H1 (cell line): ENCODE results near the gene R3HCC1L. TPM values are rescaled to one million over a fixed set of nuclear protein-coding genes. Genes with fewer than 3 reads are reported as not detected.

Source experiments
- CTCF ChIA-PET: fragments of 300-600 bp; sonication (Branson Sonifier 250); formaldehyde crosslinking; loops from one replicate; lab custom pipeline; 2021; ENCODE audit not compliant: partially characterized antibody; lab: Charles Lee
- POLR2A ChIA-PET: fragments of 300-600 bp; sonication (Branson Sonifier 250); formaldehyde crosslinking; loops from one replicate; lab custom pipeline; 2021; ENCODE audit warnings: inconsistent platforms; ENCODE audit not compliant: partially characterized antibody; lab: Charles Lee
- DNase-seq, 2 experiments: peaks; one replicate each; pipeline versions ENCODE4 v3.0.0 to v3.0.0-alpha.2; 2010 to 2022; ENCODE audit warnings: low spot score in 2 of 2, low read depth in 1 of 2, mixed read lengths in 1 of 2
- FAIRE-seq: peaks from 2 replicates; lab custom pipeline; 2011; peaks lifted over from hg19 to GRCh38; lab: Jason Lieb, UNC
- H2AFZ ChIP-seq: 2 replicates; pipeline ENCODE4 v1.8.1; 2012; ENCODE audit warnings: low read length, inconsistent platforms
- H2AK5ac ChIP-seq: 2 replicates; pipeline ENCODE4 v1.6.1; 2013; ENCODE audit warnings: low read depth, low read length
- H2BK120ac ChIP-seq: replicated peaks from 2 replicates; pipeline ENCODE3; 2013; ENCODE audit warnings: low read depth, low read length, inconsistent platforms
- H2BK12ac ChIP-seq: 2 replicates; pipeline ENCODE4 v1.6.1; 2013; ENCODE audit warnings: low read depth, low read length
- H2BK15ac ChIP-seq: 2 replicates; pipeline ENCODE4 v1.6.1; 2013; ENCODE audit warnings: low read length
- H2BK20ac ChIP-seq: 2 replicates; pipeline ENCODE4 v1.6.1; 2013; ENCODE audit warnings: low read length
- H2BK5ac ChIP-seq: 2 replicates; pipeline ENCODE4 v1.6.1; 2013; ENCODE audit warnings: low read depth, low read length
- H3K14ac ChIP-seq: 2 replicates; pipeline ENCODE4 v1.6.1; 2013; ENCODE audit warnings: inconsistent platforms; ENCODE audit not compliant: insufficient read length
- H3K18ac ChIP-seq: 2 replicates; pipeline ENCODE4 v1.6.1; 2013; ENCODE audit warnings: low read length; ENCODE audit errors: extremely low read depth
- H3K23ac ChIP-seq: 2 replicates; pipeline ENCODE4 v1.6.1; 2013; ENCODE audit warnings: inconsistent platforms; ENCODE audit not compliant: insufficient read length
- H3K23me2 ChIP-seq: 2 replicates; pipeline ENCODE4 v1.6.1; 2013; ENCODE audit warnings: low read depth, low read length
- H3K27ac ChIP-seq: 2 replicates; pipeline ENCODE4 v1.6.1; 2011; ENCODE audit warnings: low read depth, low read length, inconsistent platforms
- H3K27me3 ChIP-seq, 4 experiments: replicated peaks in 1 of 4; 1 replicate in 1 of 4; 2 replicates in 3 of 4; pipeline versions ENCODE4 v1.6.1 to v1.8.1; 2011 to 2013; ENCODE audit warnings: low read length in 3 of 4, mild to moderate bottlenecking in 3 of 4, inconsistent platforms in 2 of 4, mixed read lengths in 2 of 4, moderate library complexity in 1 of 4; ENCODE audit not compliant: control insufficient read depth in 3 of 4, insufficient read depth in 3 of 4; ENCODE audit errors: extremely low read depth in 1 of 4
- H3K36me3 ChIP-seq, 4 experiments: 2 replicates each; pipeline versions ENCODE4 v1.6.1 to v1.8.1; 2011 to 2013; ENCODE audit warnings: mild to moderate bottlenecking in 4 of 4, low read length in 3 of 4, moderate library complexity in 2 of 4, control low read depth in 1 of 4, inconsistent platforms in 1 of 4; ENCODE audit not compliant: insufficient read depth in 4 of 4, control insufficient read depth in 2 of 4
- H3K4ac ChIP-seq: replicated peaks from 2 replicates; pipeline ENCODE3; 2013; ENCODE audit warnings: low read length, low read depth, mixed read lengths, inconsistent platforms; ENCODE audit not compliant: insufficient read length
- H3K4me1 ChIP-seq, 4 experiments: replicated peaks in 1 of 4; 1 replicate in 1 of 4; 2 replicates in 3 of 4; pipeline versions ENCODE4 v1.6.1 to v1.8.1; 2011 to 2013; ENCODE audit warnings: low read length in 3 of 4, inconsistent platforms in 2 of 4, mixed read lengths in 1 of 4; ENCODE audit not compliant: insufficient read depth in 4 of 4, control insufficient read depth in 3 of 4
- H3K4me2 ChIP-seq, 2 experiments: 2 replicates each; pipeline versions ENCODE4 v1.6.1 to v1.8.1; 2011 to 2013; ENCODE audit warnings: low read depth in 2 of 2, low read length in 2 of 2, control low read depth in 1 of 2, inconsistent platforms in 1 of 2, mild to moderate bottlenecking in 1 of 2; ENCODE audit not compliant: insufficient read depth in 1 of 2
- H3K4me3 ChIP-seq, 4 experiments: fragments of 200-600, 300-600 bp in 1 of 4; sonication (generic), shearing (Covaris generic), sonication (Bioruptor Twin) in 1 of 4; 2 replicates each; pipeline versions ENCODE4 v1.5.1 to v1.8.1; 2011 to 2016; ENCODE audit warnings: low read length in 4 of 4, low read depth in 3 of 4, control low read depth in 2 of 4, inconsistent platforms in 2 of 4, mild to moderate bottlenecking in 2 of 4, mixed read lengths in 1 of 4, moderate library complexity in 1 of 4; ENCODE audit not compliant: insufficient read depth in 2 of 4; ENCODE audit errors: extremely low read depth in 1 of 4
- H3K56ac ChIP-seq: replicated peaks from 2 replicates; pipeline ENCODE3; 2013; ENCODE audit warnings: low read depth, mild to moderate bottlenecking, mixed read lengths, low read length, inconsistent platforms; ENCODE audit not compliant: insufficient read length
- H3K79me1 ChIP-seq: 2 replicates; pipeline ENCODE4 v1.6.1; 2013; ENCODE audit warnings: low read depth, low read length, control low read depth
- H3K79me2 ChIP-seq, 2 experiments: 2 replicates each; pipeline versions ENCODE4 v1.6.1 to v1.8.1; 2012 to 2013; ENCODE audit warnings: low read length in 2 of 2, mild to moderate bottlenecking in 2 of 2, inconsistent platforms in 1 of 2; ENCODE audit not compliant: insufficient read depth in 2 of 2, control insufficient read depth in 1 of 2
- H3K9ac ChIP-seq, 4 experiments: replicated peaks in 1 of 4; 1 replicate in 1 of 4; 2 replicates in 3 of 4; pipeline versions ENCODE4 v1.6.1 to v1.8.1; 2011 to 2013; ENCODE audit warnings: low read depth in 3 of 4, low read length in 3 of 4, control low read depth in 2 of 4, mild to moderate bottlenecking in 2 of 4, moderate library complexity in 2 of 4, inconsistent platforms in 1 of 4; ENCODE audit errors: extremely low read depth in 1 of 4
- H3K9me3 ChIP-seq, 2 experiments: 2 replicates each; pipeline versions ENCODE4 v1.6.1 to v1.8.1; 2012 to 2013; ENCODE audit warnings: mild to moderate bottlenecking in 2 of 2, moderate library complexity in 2 of 2, control low read depth in 1 of 2, inconsistent platforms in 1 of 2, low read depth in 1 of 2, low read length in 1 of 2, mixed read lengths in 1 of 2; ENCODE audit not compliant: insufficient read depth in 2 of 2
- H4K20me1 ChIP-seq, 2 experiments: replicated peaks in 1 of 2; 2 replicates each; pipeline versions ENCODE3 to v1.8.1; 2011 to 2013; ENCODE audit warnings: inconsistent platforms in 2 of 2, low read length in 2 of 2, mild to moderate bottlenecking in 1 of 2; ENCODE audit not compliant: insufficient read depth in 2 of 2, control insufficient read depth in 1 of 2
- H4K5ac ChIP-seq: 2 replicates; pipeline ENCODE4 v1.6.1; 2013; ENCODE audit warnings: low read length, low read depth, mixed read lengths, inconsistent platforms; ENCODE audit not compliant: insufficient read length
- H4K8ac ChIP-seq: 2 replicates; pipeline ENCODE4 v1.8.0; 2013; ENCODE audit warnings: mild to moderate bottlenecking, moderate library complexity, low read length, inconsistent platforms; ENCODE audit not compliant: insufficient read depth; ENCODE audit errors: extremely low read depth
- H4K91ac ChIP-seq: replicated peaks from 2 replicates; pipeline ENCODE3; 2013; ENCODE audit warnings: low read length, mixed read lengths, inconsistent platforms; ENCODE audit not compliant: insufficient read length
- ASH2L ChIP-seq: fragments of 200-600, 300-600 bp; sonication (generic); IDR thresholded peaks from one replicate; pipeline ENCODE4 v1.7.1; 2017; ENCODE audit warnings: low read length
- BACH1 ChIP-seq: IDR thresholded peaks from 2 replicates; pipeline ENCODE4 v1.6.1; 2012; ENCODE audit warnings: low read length, improper control_type of control experiment
- CEBPB ChIP-seq: IDR thresholded peaks from 2 replicates; pipeline ENCODE4 v1.6.1; 2012; ENCODE audit warnings: low read depth, low read length
- CHD2 ChIP-seq: IDR thresholded peaks from 2 replicates; pipeline ENCODE4 v1.6.1; 2012; ENCODE audit warnings: low read length, improper control_type of control experiment
- EGR1 ChIP-seq: IDR thresholded peaks from 2 replicates; pipeline ENCODE4 v1.6.1; 2011; ENCODE audit warnings: low read depth, low read length, borderline replicate concordance
- EZH2 ChIP-seq: fragments of 200-600 bp; sonication (generic); IDR thresholded peaks from 2 replicates; pipeline ENCODE4 v1.7.1; 2012; ENCODE audit warnings: low read depth, mild to moderate bottlenecking, moderate library complexity, low read length, inconsistent platforms; ENCODE audit not compliant: severe bottlenecking
- HDAC2 ChIP-seq, 2 experiments: fragments of 300-600 bp in 1 of 2; sonication (generic) in 1 of 2; IDR thresholded peaks; 2 replicates each; pipeline ENCODE4 v1.6.1; 2011 to 2012; ENCODE audit warnings: low read depth in 2 of 2, low read length in 2 of 2, mild to moderate bottlenecking in 2 of 2, moderate library complexity in 2 of 2, borderline replicate concordance in 1 of 2, inconsistent platforms in 1 of 2
- PHF8 ChIP-seq: fragments of 200-600 bp; sonication (generic); conservative IDR thresholded peaks from 2 replicates; pipeline ENCODE4 v1.7.1; 2012; ENCODE audit warnings: low read depth, mild to moderate bottlenecking, inconsistent platforms, low read length, moderate library complexity
- RBBP5 ChIP-seq: IDR thresholded peaks from 2 replicates; pipeline ENCODE4 v1.7.1; 2012; ENCODE audit warnings: low read depth, mild to moderate bottlenecking, inconsistent platforms, low read length, moderate library complexity, borderline replicate concordance
- TEAD4 ChIP-seq: IDR thresholded peaks from 2 replicates; pipeline ENCODE4 v1.6.1; 2012; ENCODE audit warnings: low read depth, low read length, inconsistent platforms, mixed read lengths
- WGBS, 2 experiments: shearing (Covaris generic) in 1 of 2; methylation state at CpG; one replicate each; pipeline versions ENCODE4 v1.1.6 to v1.1.7; 2013 to 2015; ENCODE audit warnings: low lambda C conversion rate in 2 of 2, mixed read lengths in 2 of 2, inconsistent platforms in 1 of 2, low coverage in 1 of 2, missing lambda C conversion rate in 1 of 2; ENCODE audit not compliant: insufficient replicate concordance in 2 of 2, insufficient coverage in 1 of 2, insufficient read length in 1 of 2; ENCODE audit errors: extremely low coverage in 1 of 2, missing lambda C conversion rate in 1 of 2; 5-methylcytosine and 5-hydroxymethylcytosine counted together
- polyA plus RNA-seq, 7 experiments: library from polyadenylated mRNA; depleted of rRNA in 3 of 7; stranded (reverse) in 5 of 7; unstranded in 2 of 7; fragments of >200 nt in 5 of 7; fragments of 200-250 nt in 2 of 7; gene quantifications; 1 replicate in 5 of 7; 2 replicates in 1 of 7; 4 replicates in 1 of 7; pipeline versions ENCODE4 v1.2.1 to v1.2.3, GENCODE V29; 2011 to 2013; ENCODE audit warnings: missing spikeins in 2 of 7, mixed read lengths in 2 of 7
- total RNA-seq: library from RNA; stranded (reverse); fragmentation: NEBNext Ultra II Directional; extraction: Animal tissue kit (Norgen Biotek cat#: 25700); gene quantifications from 2 replicates; pipeline ENCODE4 v1.2.1, GENCODE V29; 2021
- TF ChIP-seq, protein P1 (sequence below): IDR thresholded peaks from 2 replicates; pipeline ENCODE4 v1.6.1; 2011; ENCODE audit warnings: low read depth, mild to moderate bottlenecking, low read length; ENCODE audit not compliant: insufficient read depth

The R3HCC1L gene
- total and polyA plus RNA-seq, 2 of the 8 experiments (the other 6 are each of a cell fraction or from before 2014, with no cell fraction given), result 6.9 to 13.9 TPM

GRCh38 chr10:98205351-98205750 is 70.9 kb downstream of the R3HCC1L start:
- Histone ChIP-seq H3K23ac (no peak overlapping the region), H2AFZ (no peak overlapping the region), H3K9ac (no peak overlapping the region), H3K27me3 (peaks cover 0 to 1% (median 0%) of the 10 kb centered on the region in 4 experiments; a peak in 1 of 7 replicates), H3K18ac (no peak overlapping the region), H3K79me1 (no peaks in the 10 kb centered on the region), H3K4me3 (no peak overlapping the region), H3K4me1 (no peaks in the 10 kb centered on the region), H2BK5ac (no peak overlapping the region), H3K56ac (no peak overlapping the region), H3K4ac (no peak overlapping the region), H3K4me2 (no peak overlapping the region), H3K36me3 (peaks cover 0 to 16% (median 4%) of the 10 kb centered on the region in 4 experiments; a peak in 4 of 8 replicates), H3K27ac (no peak overlapping the region), H4K8ac (no peak overlapping the region), H3K14ac (no peak overlapping the region), H3K9me3 (no peaks in the 10 kb centered on the region), H4K91ac (no peak overlapping the region), H4K20me1 (no peaks in the 10 kb centered on the region), H4K5ac (no peak overlapping the region), H2BK20ac (no peak overlapping the region), H3K79me2 (peaks cover 0 to 3% of the 10 kb centered on the region in 2 experiments; a peak in 1 of 4 replicates), H2BK120ac (no peak overlapping the region), H2AK5ac (no peak overlapping the region), H3K23me2 (no peaks in the 10 kb centered on the region), H2BK12ac (no peak overlapping the region), H2BK15ac (no peak overlapping the region)
- ChIA-PET POLR2A (no interaction called here), CTCF (interaction anchor here (0.8 to 1.0 kb wide), 3 partner anchors 34 to 126 kb away, joined by 3 to 4 read pairs (median 3); no protein-coding TSS in a partner anchor)
- DNase-seq (no peak), FAIRE-seq (no peak)
- WGBS, 2 experiments, result 85% methylated on average over 2 of the region's 2 CpGs; no CpG with 5 or more reads in 1 of the 2 experiments
- TF ChIP-seq, protein P1, sequence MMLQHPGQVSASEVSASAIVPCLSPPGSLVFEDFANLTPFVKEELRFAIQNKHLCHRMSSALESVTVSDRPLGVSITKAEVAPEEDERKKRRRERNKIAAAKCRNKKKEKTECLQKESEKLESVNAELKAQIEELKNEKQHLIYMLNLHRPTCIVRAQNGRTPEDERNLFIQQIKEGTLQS, result no peak
- TF ChIP-seq PHF8 (no peak), BACH1 (no peak), EGR1 (no peak), RBBP5 (no peak), CHD2 (no peak), HDAC2 (IDR thresholded peaks at IDR 0.05; ENCODE audit: borderline replicate concordance in 1 of 2, low read depth in 2 of 2, low read length in 2 of 2) (no peak), CEBPB (no peak), TEAD4 (no peak), ASH2L (no peak), EZH2 (no peak)
